Measurements from ENCODE around the gene INTS14.
"Not testable (repeated sequence)": the region's sequence is repeated elsewhere in the genome, so short reads cannot be mapped to it uniquely, and the experiment has no call there.

Gene INTS14

GRCh38 chr15:65579762-65580161, 31.2 kb downstream of the INTS14 start:
- no peak for DNase-seq (ENCODE audit: low read depth, low spot score)

- peak; percentile 22 for DNase-seq (ENCODE audit: low read depth, low spot score)
Measured at GRCh38 chr15:65578904-65579728, 31.8 kb downstream of the INTS14 start.

GRCh38 chr15:65577129-65577996, 33.6 kb downstream of the INTS14 start:
- DNase-seq (ENCODE audit: low read depth, low spot score), result peak; percentile 44

- DNase-seq (ENCODE audit: low read depth, low spot score), result peak; percentile 84
Measured at GRCh38 chr15:65576664-65577063, 34.3 kb downstream of the INTS14 start.

- no peak for DNase-seq (ENCODE audit: low read depth, low spot score)
Measured at GRCh38 chr15:65571971-65572370, 39.0 kb downstream of the INTS14 start.

GRCh38 chr15:65569728-65570127, 41.2 kb downstream of the INTS14 start:
- no peak for DNase-seq (ENCODE audit: low read depth, low spot score)

GRCh38 chr15:65561934-65562333, 49.0 kb downstream of the INTS14 start:
- DNase-seq (ENCODE audit: low read depth, low spot score), result no peak

GRCh38 chr15:65559941-65560340, 51.0 kb downstream of the INTS14 start:
- no peak for DNase-seq (ENCODE audit: low read depth, low spot score)

GRCh38 chr15:65558997-65559760, 51.8 kb downstream of the INTS14 start:
- no peak for DNase-seq (ENCODE audit: low read depth, low spot score)

- DNase-seq (ENCODE audit: low read depth, low spot score), result no peak
Measured at GRCh38 chr15:65558336-65558735, 52.6 kb downstream of the INTS14 start.

- DNase-seq (ENCODE audit: low read depth, low spot score), result no peak
Measured at GRCh38 chr15:65556622-65557021, 54.3 kb downstream of the INTS14 start.

- no peak for DNase-seq (ENCODE audit: low read depth, low spot score)
Measured at GRCh38 chr15:65553691-65554090, 57.2 kb downstream of the INTS14 start.

GRCh38 chr15:65552851-65553250, 58.1 kb downstream of the INTS14 start:
- not testable (repeated sequence) for DNase-seq (ENCODE audit: low read depth, low spot score)

- DNase-seq (ENCODE audit: low read depth, low spot score), result no peak
Measured at GRCh38 chr15:65551183-65551582, 59.7 kb downstream of the INTS14 start.

- peak; percentile 83 for DNase-seq (ENCODE audit: low read depth, low spot score)
Measured at GRCh38 chr15:65550681-65551098, 60.2 kb downstream of the INTS14 start.

GRCh38 chr15:65549288-65549687, 61.6 kb downstream of the INTS14 start:
- DNase-seq (ENCODE audit: low read depth, low spot score), result not testable (repeated sequence)

GRCh38 chr15:65547841-65548240, 63.1 kb downstream of the INTS14 start:
- DNase-seq (ENCODE audit: low read depth, low spot score), result no peak

GRCh38 chr15:65541231-65541820, 69.6 kb downstream of the INTS14 start:
- no peak for DNase-seq (ENCODE audit: low read depth, low spot score)

GRCh38 chr15:65540314-65540713, 70.6 kb downstream of the INTS14 start:
- DNase-seq (ENCODE audit: low read depth, low spot score), result no peak

- no peak for DNase-seq (ENCODE audit: low read depth, low spot score)
Measured at GRCh38 chr15:65535192-65535591, 75.7 kb downstream of the INTS14 start.

- no peak for DNase-seq (ENCODE audit: low read depth, low spot score)
Measured at GRCh38 chr15:65533057-65533756, 77.7 kb downstream of the INTS14 start.
